Right cardiac atrium (tissue), 5 donors: ENCODE results near the gene FGFRL1. TPM values are rescaled to one million over a fixed set of nuclear protein-coding genes. Genes with fewer than 3 reads are reported as not detected.

Experiments used
- polyA plus RNA-seq: library from polyadenylated mRNA; stranded (reverse); fragments of 200-250 nt; gene quantifications from one replicate; pipeline ENCODE4 v1.2.3, GENCODE V29; 2013
- total RNA-seq, 4 donors: library from RNA; stranded (reverse); fragmentation: NEBNext Ultra II Directional; extraction: Animal tissue kit (Norgen Biotek cat#: 25700); gene quantifications; one replicate each; pipeline ENCODE4 v1.2.1, GENCODE V29; 2021
- donor health status: healthy with polysubstance abuse.
- donor health status: DM: no; HTN: yes; CAD: no.
- donor health status: DM: no; HTN: no; CAD: no.
- donor health status: DM: no; HTN: yes; CAD: no; lungs with severe emphysema.
- donor health status: DM: yes; HTN: yes; CAD: no.

Gene FGFRL1
- total and polyA plus RNA-seq, 5 donors: 17.4 to 21.7 (median 19.2) TPM

Other genes starting within 250 kb of the FGFRL1 start
- 1 to 10 TPM; 2.1 to 9.3 (median 4.5) TPM for gene CPLX1, start 185.5 kb upstream of the FGFRL1 start, total RNA-seq
- 7.2 TPM for gene CPLX1, start 185.5 kb upstream of the FGFRL1 start, polyA plus RNA-seq
- 10 to 100 TPM; 35.5 to 40.2 (median 37.6) TPM for gene GAK, start 79.3 kb upstream of the FGFRL1 start, total RNA-seq
- 45.6 TPM for gene GAK, start 79.3 kb upstream of the FGFRL1 start, polyA plus RNA-seq
- 10 to 100 TPM; 20.9 to 26.0 (median 23.0) TPM for gene TMEM175, start 79.2 kb upstream of the FGFRL1 start, total RNA-seq
- gene TMEM175, start 79.2 kb upstream of the FGFRL1 start, polyA plus RNA-seq: 31.1 TPM
- 1 to 10 TPM; 4.5 to 4.9 (median 4.6) TPM for gene DGKQ, start 38.1 kb upstream of the FGFRL1 start, total RNA-seq
- gene DGKQ, start 38.1 kb upstream of the FGFRL1 start, polyA plus RNA-seq: 3.6 TPM
- gene IDUA, start 24.6 kb upstream of the FGFRL1 start, total RNA-seq: 10 to 100 TPM; 14.7 to 17.4 (median 17.1) TPM
- gene IDUA, start 24.6 kb upstream of the FGFRL1 start, polyA plus RNA-seq: 8.5 TPM
- gene SLC26A1, start 18.2 kb upstream of the FGFRL1 start, total RNA-seq: under 1 TPM in 2 of 4 donors, not detected in 2; 0.36 to 0.37 TPM
- gene SLC26A1, start 18.2 kb upstream of the FGFRL1 start, polyA plus RNA-seq: 0.34 TPM
- 1 to 10 TPM in 3 of 4 donors, under 1 TPM in 1; 0.59 to 2.4 (median 1.5) TPM for gene RNF212, start 101.9 kb downstream of the FGFRL1 start, total RNA-seq
- 1.6 TPM for gene RNF212, start 101.9 kb downstream of the FGFRL1 start, polyA plus RNA-seq
- 10 to 100 TPM; 12.2 to 27.4 (median 14.2) TPM for gene SPON2, start 161.0 kb downstream of the FGFRL1 start, total RNA-seq
- 9.6 TPM for gene SPON2, start 161.0 kb downstream of the FGFRL1 start, polyA plus RNA-seq
- gene CTBP1, start 237.5 kb downstream of the FGFRL1 start, total RNA-seq: 100 to 1,000 TPM; 123 to 145 (median 134) TPM
- 119 TPM for gene CTBP1, start 237.5 kb downstream of the FGFRL1 start, polyA plus RNA-seq